ENCODE measurements around the gene TMEM106C. TPM values are rescaled to one million over a fixed set of nuclear protein-coding genes. Genes with fewer than 3 reads are reported as not detected.
A peak's percentile ranks its signal among the peaks of the same experiment; 100 is the strongest.

Gene TMEM106C
- total and polyA plus RNA-seq, 10 of the 15 experiments (the other 5 are each of a cell fraction or from before 2014, with no cell fraction given) = 90.2 to 280 (median 161) TPM

- TF ChIP-seq EZH2 (IDR thresholded peaks at IDR 0.05; ENCODE audit: borderline replicate concordance, control insufficient read depth, low read depth, low read length) (peak; percentile 91; the same call in 1 of the 2 replicates), RBBP5 (conservative IDR thresholded peaks at IDR 0.05) (no peak), ZNF207 (IDR thresholded peaks at IDR 0.05; ENCODE audit: borderline replicate concordance) (no peak), RAD21 (IDR thresholded peaks at IDR 0.05; ENCODE audit: insufficient read depth, low read depth, low read length) (no peak)
- H3K4me2 ChIP-seq (ENCODE audit: control insufficient read depth, insufficient read depth) = no peak overlapping the region
- ChIA-PET CTCF (no interaction called here), POLR2A (no interaction called here), SMC1A (ENCODE audit: uncharacterized antibody, unreplicated experiment) (interaction anchor here (0.6 kb wide), 1 partner anchor 174 kb away, joined by 3 read pairs; no protein-coding TSS in a partner anchor), RAD21 (ENCODE audit: unreplicated experiment) (no interaction called here)
- no peak overlapping the region for H2AFZ ChIP-seq (ENCODE audit: control insufficient read depth, low read depth, low read length)
- H3K4me3 ChIP-seq = no peak overlapping the region
- H3K9ac ChIP-seq (ENCODE audit: control insufficient read depth, insufficient read depth, low read length) = no peak overlapping the region
- in situ Hi-C loops (cut with MboI) = no loop called here
- no peaks in the 10 kb centered on the region for H4K20me1 ChIP-seq (ENCODE audit: control insufficient read depth, insufficient read depth)
- no peak overlapping the region for H3K27ac ChIP-seq (ENCODE audit: control insufficient read depth, insufficient read depth)
- no TSS peak for BruUV-seq (replicated peaks)
- peaks cover 24 to 32% of the 10 kb centered on the region in 2 experiments for H3K27me3 ChIP-seq (replicated peaks in 1 of 2; ENCODE audit: control insufficient read depth in 2 of 2, insufficient read depth in 2 of 2, low read length in 1 of 2)
- ATAC-seq (no peak), FAIRE-seq (no peak), DNase-seq (ENCODE audit: low read depth, low spot score) (no peak)
- H3K36me3 ChIP-seq (ENCODE audit: control insufficient read depth in 2 of 2, insufficient read depth in 2 of 2, low read length in 1 of 2) = no peaks in the 10 kb centered on the region
- no peaks in the 10 kb centered on the region for H3K9me3 ChIP-seq (replicated peaks; ENCODE audit: control insufficient read depth, insufficient read depth, low read length)
- WGBS (ENCODE audit: insufficient coverage, insufficient replicate concordance, low lambda C conversion rate, missing lambda C conversion rate) = 7% methylated on average over 38 of the region's 38 CpGs
- intact Hi-C loops (cut with micrococcal nuclease; ENCODE audit: unreplicated experiment) = no loop called here
- H3K79me2 ChIP-seq (ENCODE audit: control insufficient read depth, insufficient read depth, low read length) = no peaks in the 10 kb centered on the region
- no peaks in the 10 kb centered on the region for H3K4me1 ChIP-seq (ENCODE audit: control insufficient read depth, insufficient read depth, low read length)
These were observed 40.0 kb downstream of the TMEM106C start for GRCh38 chr12:48003226-48004052.

GRCh38 chr12:48004053-48004941, 40.9 kb downstream of the TMEM106C start, which contains the start of gene COL2A1:
COL2A1 (minus strand) TSS chr12:48004476; CDS start chr12:48004321, 155 bp downstream.
- SMC1A ChIA-PET (ENCODE audit: uncharacterized antibody, unreplicated experiment) = interaction anchor here (0.6 kb wide), 1 partner anchor 174 kb away, joined by 3 read pairs; no protein-coding TSS in a partner anchor
- RAD21 ChIA-PET (ENCODE audit: unreplicated experiment) = no interaction called here
- H4K20me1 ChIP-seq (ENCODE audit: control insufficient read depth, insufficient read depth) = no peaks in the 10 kb centered on the region
- H3K4me3 ChIP-seq = no peak within 1 kb of the TSS
- H3K36me3 ChIP-seq (ENCODE audit: control insufficient read depth in 2 of 2, insufficient read depth in 2 of 2, low read length in 1 of 2) = no peaks in the 10 kb centered on the region
- H3K9me3 ChIP-seq (replicated peaks; ENCODE audit: control insufficient read depth, insufficient read depth, low read length) = no peaks in the 10 kb centered on the region
- CTCF ChIA-PET = no interaction called here
- BruUV-seq (replicated peaks) = no TSS peak
- no peak within 1 kb of the TSS for H3K4me2 ChIP-seq (ENCODE audit: control insufficient read depth, insufficient read depth)
- no peak within 1 kb of the TSS for H3K27ac ChIP-seq (ENCODE audit: control insufficient read depth, insufficient read depth)
- WGBS (ENCODE audit: insufficient coverage, insufficient replicate concordance, low lambda C conversion rate, missing lambda C conversion rate) = 3% methylated on average over 78 of the region's 83 CpGs
- ATAC-seq = peak; percentile 39
- H3K27me3 ChIP-seq (replicated peaks in 1 of 2; ENCODE audit: control insufficient read depth in 2 of 2, insufficient read depth in 2 of 2, low read length in 1 of 2) = peaks cover 24 to 28% of the 10 kb centered on the region in 2 experiments
- H3K4me1 ChIP-seq (ENCODE audit: control insufficient read depth, insufficient read depth, low read length) = no peaks in the 10 kb centered on the region
- intact Hi-C loops (cut with micrococcal nuclease; ENCODE audit: unreplicated experiment) (no loop called here), in situ Hi-C loops (cut with MboI) (no loop called here)
- FAIRE-seq = no peak
- no peaks in the 10 kb centered on the region for H3K79me2 ChIP-seq (ENCODE audit: control insufficient read depth, insufficient read depth, low read length)
- no peak within 1 kb of the TSS for H3K9ac ChIP-seq (ENCODE audit: control insufficient read depth, insufficient read depth, low read length)
- DNase-seq (ENCODE audit: low read depth, low spot score) = no peak
- H2AFZ ChIP-seq (ENCODE audit: control insufficient read depth, low read depth, low read length) = no peak within 1 kb of the TSS
- TF ChIP-seq SUZ12 (IDR thresholded peaks at IDR 0.05; ENCODE audit: unreplicated experiment) (peak; percentile 57), HDAC6 (IDR thresholded peaks at IDR 0.05; ENCODE audit: unreplicated experiment) (no peak), MAX (IDR thresholded peaks at IDR 0.05; ENCODE audit: low read depth, low read length) (no peak), RCOR1 (conservative IDR thresholded peaks at IDR 0.05; ENCODE audit: low read depth, low read length) (no peak)
- POLR2A ChIA-PET = no interaction called here

Data from GM12878 (cell line).